CD4-positive, CD25-positive, alpha-beta regulatory T cell (primary cell): ENCODE results near the gene GALM. TPM values are rescaled to one million over a fixed set of nuclear protein-coding genes. Genes with fewer than 3 reads are reported as not detected.

Source experiments
- ATAC-seq, 2 donors: fragments of 150-1000 bp; cut with Tn5 transposase; one replicate each; pipeline ENCODE4 v1.10.0; 2021; ENCODE audit warnings: low read depth in 2 of 2, moderate number of reproducible peaks in 2 of 2, moderate library complexity in 1 of 2
- DNase-seq, 3 donors: peaks; one replicate each; pipeline versions ENCODE4 v3.0.0 to v3.0.0-alpha.2; 2012 to 2022; ENCODE audit warnings: mixed read lengths in 1 of 3
- H3K27ac ChIP-seq: one replicate; pipeline ENCODE4 v1.7.0; 2013; ENCODE audit warnings: mild to moderate bottlenecking, low read length; ENCODE audit not compliant: insufficient read depth, poor library complexity, severe bottlenecking
- H3K27me3 ChIP-seq: one replicate; pipeline ENCODE4 v1.7.0; 2013; ENCODE audit warnings: low read length; ENCODE audit not compliant: control insufficient read depth, insufficient read depth
- H3K36me3 ChIP-seq: one replicate; pipeline ENCODE4 v1.7.0; 2013; ENCODE audit warnings: mild to moderate bottlenecking, low read length, moderate library complexity; ENCODE audit not compliant: control insufficient read depth, insufficient read depth
- H3K4me1 ChIP-seq: 2 replicates; pipeline ENCODE4 v1.7.0; 2013; ENCODE audit warnings: mild to moderate bottlenecking, low read length; ENCODE audit not compliant: insufficient read depth, control insufficient read depth, poor library complexity, severe bottlenecking
- H3K4me3 ChIP-seq: one replicate; pipeline ENCODE4 v1.7.0; 2013; ENCODE audit warnings: low read depth, mild to moderate bottlenecking, low read length, moderate library complexity
- H3K9me3 ChIP-seq, 2 experiments: 1 replicate in 1 of 2; 2 replicates in 1 of 2; pipeline ENCODE4 v1.7.0; 2013; ENCODE audit warnings: low read length in 2 of 2, mild to moderate bottlenecking in 1 of 2, moderate library complexity in 1 of 2; ENCODE audit not compliant: control insufficient read depth in 2 of 2
- H3K27ac Mint-ChIP-seq, 3 donors: one replicate each; pipeline ENCODE4 v1.8.0; 2020 to 2022; ENCODE audit warnings: mild to moderate bottlenecking in 3 of 3, mixed read lengths in 3 of 3, moderate library complexity in 2 of 3
- H3K27me3 Mint-ChIP-seq: one replicate; pipeline ENCODE4 v1.8.0; 2022; ENCODE audit warnings: mild to moderate bottlenecking, mixed read lengths
- H3K36me3 Mint-ChIP-seq: one replicate; pipeline ENCODE4 v1.8.0; 2020; ENCODE audit warnings: mixed read lengths
- H3K4me1 Mint-ChIP-seq, 4 donors: one replicate each; pipeline ENCODE4 v1.8.0; 2020 to 2022; ENCODE audit warnings: mixed read lengths in 4 of 4, mild to moderate bottlenecking in 1 of 4
- H3K4me3 Mint-ChIP-seq, 4 donors: one replicate each; pipeline ENCODE4 v1.8.0; 2020 to 2022; ENCODE audit warnings: mild to moderate bottlenecking in 4 of 4, mixed read lengths in 4 of 4, moderate library complexity in 3 of 4
- H3K9me3 Mint-ChIP-seq, 7 donors: one replicate each; pipeline ENCODE4 v1.8.0; 2020 to 2022; ENCODE audit warnings: mixed read lengths in 7 of 7, mild to moderate bottlenecking in 3 of 7, moderate library complexity in 2 of 7
- polyA plus RNA-seq, 4 donors: library from polyadenylated mRNA; unstranded; fragments of 300-500 nt; fragmentation: Illumina TruSeq; gene quantifications; one replicate each; pipeline ENCODE4 v1.2.3, GENCODE V29; 2021
- total RNA-seq: library from RNA; stranded (reverse); gene quantifications from one replicate; pipeline ENCODE4 v1.2.3, GENCODE V29; 2022

Gene GALM
- total and polyA plus RNA-seq, 5 donors from 2014 or later: 46.8 to 75.2 (median 49.1) TPM

DNA sequence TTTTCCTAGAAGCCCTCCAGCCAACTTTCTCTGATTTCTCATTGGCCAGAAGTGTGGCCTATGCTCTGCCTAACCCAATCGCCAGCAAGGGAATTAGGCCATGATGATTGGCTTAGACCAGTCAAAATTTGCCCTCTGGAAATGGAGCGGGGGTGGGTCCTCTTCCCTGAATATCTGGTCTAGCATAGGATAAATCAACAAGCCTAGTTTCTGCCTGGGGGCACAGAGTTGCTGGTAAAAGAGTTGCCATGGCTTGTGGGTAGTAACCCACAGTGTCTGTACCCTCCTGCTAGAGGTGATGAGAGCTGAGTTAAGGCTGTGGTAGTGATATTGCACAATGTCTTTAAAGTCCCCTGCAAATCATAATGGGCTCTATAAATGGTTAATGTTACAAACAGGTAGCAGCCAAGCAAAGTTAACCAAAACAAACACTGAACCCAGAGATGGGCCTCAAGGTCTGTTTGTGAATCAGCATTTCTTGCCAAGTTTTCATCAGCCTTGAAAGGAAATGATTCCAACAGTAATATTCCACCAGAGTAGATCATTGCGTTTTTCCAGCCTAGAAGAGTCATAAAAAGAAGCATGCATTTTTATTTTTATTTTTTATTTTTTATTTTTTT lies 19.3 kb downstream of the GALM start:
- H3K9me3 ChIP-seq: no peaks in the 10 kb centered on the region
- H3K4me1 Mint-ChIP-seq: peaks cover 27 to 64% (median 49%) of the 10 kb centered on the region in 4 donors
- peak overlapping the region; percentile 11 for H3K4me3 ChIP-seq
- peak overlapping the region; percentile 42 to 82 (median 76) for H3K27ac Mint-ChIP-seq
- H3K36me3 Mint-ChIP-seq: peaks cover 33% of the 10 kb centered on the region
- ATAC-seq: no peak
- H3K4me1 ChIP-seq: peaks cover 42% of the 10 kb centered on the region
- no peak for DNase-seq
- H3K36me3 ChIP-seq: peaks cover 42% of the 10 kb centered on the region
- no peaks in the 10 kb centered on the region for H3K27me3 ChIP-seq
- H3K27ac ChIP-seq: peak overlapping the region; percentile 29
- H3K27me3 Mint-ChIP-seq: no peaks in the 10 kb centered on the region
- peaks cover 0 to 2% (median 0%) of the 10 kb centered on the region in 7 donors for H3K9me3 Mint-ChIP-seq
- H3K4me3 Mint-ChIP-seq: peak overlapping the region; percentile 9 to 48 (median 26)

DNA sequence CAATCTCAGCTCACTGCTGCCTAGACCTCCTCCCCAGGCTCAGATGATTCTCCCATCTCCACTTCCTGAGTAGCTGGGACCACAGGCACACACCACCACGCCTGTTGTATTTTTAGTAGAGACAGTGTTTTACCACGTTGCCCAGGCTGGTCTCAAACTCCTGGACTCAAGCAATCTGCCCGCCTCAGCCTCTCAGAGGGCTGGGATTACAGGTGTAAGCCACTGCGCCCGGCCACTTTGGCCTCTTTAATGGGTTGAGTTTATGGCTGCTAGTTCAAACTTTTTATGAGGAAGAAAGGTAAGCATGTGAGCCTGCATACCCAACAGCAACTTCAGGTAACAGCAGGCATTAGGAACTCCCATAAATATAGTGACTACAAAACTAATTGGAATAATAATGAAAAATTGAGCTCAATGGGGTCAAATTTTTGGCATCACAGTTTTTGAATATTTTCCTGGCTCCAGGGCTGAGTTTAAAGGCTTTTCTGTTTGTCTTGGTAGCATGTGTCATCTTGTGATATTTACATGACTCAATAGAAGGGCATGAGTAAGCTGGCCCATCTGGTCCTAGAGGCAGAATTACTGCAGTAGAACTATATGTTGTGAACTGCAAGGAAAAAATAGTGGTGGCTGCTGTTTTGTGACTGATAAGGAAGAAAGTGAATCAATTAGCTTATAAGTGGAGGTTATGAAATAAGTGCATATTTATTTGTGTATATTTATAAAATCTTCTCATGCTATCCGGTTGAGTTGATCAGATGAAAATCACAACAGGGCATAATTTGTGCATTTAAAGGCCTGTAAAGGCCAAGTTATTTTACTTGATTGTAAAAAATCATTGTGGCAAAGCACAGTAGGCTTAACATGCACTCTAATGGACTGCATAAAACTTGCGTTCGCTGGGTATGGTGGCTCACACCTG lies 24.8 kb downstream of the GALM start:
- Mint-ChIP-seq H3K27ac (peak overlapping the region; percentile 72 to 84 (median 81)), H3K27me3 (no peaks in the 10 kb centered on the region), H3K4me1 (peaks cover 28 to 65% (median 47%) of the 10 kb centered on the region in 4 donors), H3K36me3 (peaks cover 30% of the 10 kb centered on the region), H3K9me3 (no peaks in the 10 kb centered on the region), H3K4me3 (peak overlapping the region; percentile 20 to 54 (median 42))
- Histone ChIP-seq H3K4me3 (no peak overlapping the region), H3K27me3 (no peaks in the 10 kb centered on the region), H3K36me3 (peaks cover 22% of the 10 kb centered on the region), H3K9me3 (no peaks in the 10 kb centered on the region), H3K4me1 (peaks cover 57% of the 10 kb centered on the region), H3K27ac (peak overlapping the region; percentile 38)
- DNase-seq (no peak), ATAC-seq (peak; percentile 54 to 59)

- Mint-ChIP-seq H3K27me3 (no peaks in the 10 kb centered on the region), H3K4me1 (peaks cover 29 to 71% (median 51%) of the 10 kb centered on the region in 4 donors), H3K36me3 (peaks cover 33% of the 10 kb centered on the region), H3K9me3 (no peaks in the 10 kb centered on the region), H3K27ac (peak overlapping the region; percentile 87 to 94 (median 94)), H3K4me3 (peak overlapping the region in 2 of 4 donors; percentile 45 to 75)
- peak overlapping the region; percentile 67 for H3K27ac ChIP-seq
- H3K36me3 ChIP-seq: peaks cover 19% of the 10 kb centered on the region
- no peak for DNase-seq
- H3K9me3 ChIP-seq: no peaks in the 10 kb centered on the region
- peaks cover 65% of the 10 kb centered on the region for H3K4me1 ChIP-seq
- peak overlapping the region; percentile 26 for H3K4me3 ChIP-seq
- no peak for ATAC-seq
- no peaks in the 10 kb centered on the region for H3K27me3 ChIP-seq
Measured at GRCh38 chr2:38691994-38692393, 26.1 kb downstream of the GALM start.

DNA sequence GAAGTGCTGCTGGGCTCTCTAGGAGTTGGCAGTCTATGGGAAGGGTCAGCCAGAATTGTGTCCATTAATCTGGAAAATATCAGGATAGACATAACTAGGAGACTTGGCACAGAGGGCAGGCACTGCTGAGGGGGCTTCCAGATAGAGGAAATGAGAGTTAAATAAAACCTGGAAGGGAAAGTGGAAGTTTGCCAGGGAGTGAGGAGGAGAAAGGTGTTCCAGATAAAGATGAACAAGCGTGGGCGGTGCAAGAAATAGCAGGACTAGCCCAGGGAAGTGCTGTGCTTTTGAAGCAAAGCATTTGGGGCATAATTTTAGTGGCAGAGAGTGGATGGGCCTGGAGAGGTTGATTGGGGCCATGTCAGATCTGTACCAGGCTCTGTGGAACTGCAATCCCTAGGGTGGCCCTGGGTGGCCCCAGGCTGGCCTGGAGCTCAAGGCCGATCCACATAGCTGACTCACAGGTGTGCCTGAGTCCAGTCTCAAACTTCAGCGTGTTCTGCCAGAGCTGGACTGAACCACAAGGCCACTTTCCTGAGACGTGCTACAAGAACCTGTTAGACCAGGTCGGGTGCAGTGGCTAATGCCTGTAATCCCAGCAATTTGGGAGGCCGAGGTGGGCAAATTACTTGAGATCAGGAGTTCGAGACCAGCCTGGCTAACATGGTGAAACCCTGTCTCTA lies 26.9 kb downstream of the GALM start:
- H3K9me3 ChIP-seq: no peaks in the 10 kb centered on the region
- Mint-ChIP-seq H3K4me1 (peaks cover 36 to 77% (median 56%) of the 10 kb centered on the region in 4 donors), H3K27ac (peak overlapping the region; percentile 87 to 98 (median 94)), H3K36me3 (peaks cover 36% of the 10 kb centered on the region), H3K9me3 (peaks cover 0 to 1% (median 0%) of the 10 kb centered on the region in 7 donors), H3K4me3 (peak overlapping the region; percentile 45 to 90 (median 74)), H3K27me3 (no peaks in the 10 kb centered on the region)
- no peak for ATAC-seq
- peak overlapping the region; percentile 26 for H3K4me3 ChIP-seq
- H3K4me1 ChIP-seq: peaks cover 73% of the 10 kb centered on the region
- DNase-seq: no peak
- H3K27ac ChIP-seq: peak overlapping the region; percentile 67
- H3K36me3 ChIP-seq: peaks cover 17% of the 10 kb centered on the region
- no peaks in the 10 kb centered on the region for H3K27me3 ChIP-seq

DNA sequence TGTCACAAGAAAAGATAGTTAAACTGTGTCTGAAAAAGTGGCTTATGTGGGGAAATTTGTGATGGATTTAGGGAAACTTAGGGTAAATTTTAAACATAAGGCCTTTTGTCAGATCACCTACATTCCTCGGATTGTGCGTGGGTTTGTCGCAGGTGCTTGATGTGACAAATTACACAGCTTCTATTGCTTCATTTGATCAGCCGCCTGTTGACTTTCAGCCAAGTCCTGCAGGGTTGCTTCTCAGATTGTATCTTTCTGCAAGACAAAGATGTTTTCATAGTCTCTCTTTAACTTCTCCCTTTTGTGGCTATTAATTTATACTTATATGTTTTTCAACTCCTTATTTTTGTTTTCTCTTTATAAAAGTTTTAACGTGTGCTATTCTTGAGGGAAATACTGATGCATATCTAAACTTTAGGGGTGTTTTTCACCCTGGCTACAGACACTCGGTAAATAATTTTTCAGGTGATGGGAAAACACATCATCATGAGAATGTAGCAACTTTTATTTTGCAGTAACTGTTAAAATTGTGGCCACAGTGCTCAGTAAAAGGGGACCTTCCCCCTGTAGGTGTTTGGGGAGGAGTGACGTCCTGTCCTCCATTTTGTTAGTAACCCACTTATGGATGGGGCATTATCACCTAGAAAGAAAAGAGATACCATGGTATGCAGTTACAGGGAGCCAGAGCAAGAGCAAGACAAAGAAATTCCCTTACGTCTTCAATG lies 31.4 kb downstream of the GALM start:
- H3K27me3 ChIP-seq: no peaks in the 10 kb centered on the region
- ATAC-seq (peak; percentile 19 to 53), DNase-seq (peak; percentile 39 to 59 (median 52))
- peaks cover 12% of the 10 kb centered on the region for H3K36me3 Mint-ChIP-seq
- peak overlapping the region; percentile 77 to 91 (median 81) for H3K4me3 Mint-ChIP-seq
- peaks cover 24 to 84% (median 58%) of the 10 kb centered on the region in 4 donors for H3K4me1 Mint-ChIP-seq
- H3K4me3 ChIP-seq: peak overlapping the region; percentile 29
- H3K27ac Mint-ChIP-seq: peak overlapping the region; percentile 96 to 98 (median 96)
- H3K9me3 ChIP-seq: no peaks in the 10 kb centered on the region
- peaks cover 4% of the 10 kb centered on the region for H3K36me3 ChIP-seq
- peak overlapping the region; percentile 78 for H3K27ac ChIP-seq
- H3K27me3 Mint-ChIP-seq: peaks cover 4% of the 10 kb centered on the region
- peaks cover 0 to 7% (median 1%) of the 10 kb centered on the region in 7 donors for H3K9me3 Mint-ChIP-seq
- H3K4me1 ChIP-seq: peaks cover 77% of the 10 kb centered on the region

- peak overlapping the region in 3 of 4 donors; percentile 26 to 81 (median 38) for H3K4me3 Mint-ChIP-seq
- Histone ChIP-seq H3K9me3 (no peaks in the 10 kb centered on the region), H3K36me3 (no peaks in the 10 kb centered on the region), H3K27me3 (no peaks in the 10 kb centered on the region), H3K4me1 (peaks cover 65% of the 10 kb centered on the region), H3K4me3 (peak overlapping the region; percentile 1), H3K27ac (peak overlapping the region; percentile 78)
- H3K27ac Mint-ChIP-seq: peak overlapping the region; percentile 36 to 98 (median 96)
- ATAC-seq (no peak), DNase-seq (no peak)
- peaks cover 18 to 80% (median 51%) of the 10 kb centered on the region in 4 donors for H3K4me1 Mint-ChIP-seq
- peaks cover 4% of the 10 kb centered on the region for H3K27me3 Mint-ChIP-seq
- H3K36me3 Mint-ChIP-seq: peaks cover 10% of the 10 kb centered on the region
- peaks cover 0 to 7% (median 1%) of the 10 kb centered on the region in 7 donors for H3K9me3 Mint-ChIP-seq
Measured at GRCh38 chr2:38698467-38699003, 32.6 kb downstream of the GALM start.
